ENCODE results near the gene TCIRG1. TPM values are rescaled to one million over a fixed set of nuclear protein-coding genes. Genes with fewer than 3 reads are reported as not detected.

The TCIRG1 gene
- total RNA-seq, 4 donors from 2014 or later = 260 to 697 (median 380) TPM

- intact Hi-C loops (cut with DNase I; ENCODE audit: low total_unique reads) = no loop called here
- 8% methylated on average over 22 of the region's 22 CpGs; no CpG with 5 or more reads in 1 of the 2 donors for WGBS, 2 donors (ENCODE audit: low coverage in 1 of 2)
These were observed 1.5 kb downstream of the TCIRG1 start for GRCh38 chr11:68040101-68040956.

GRCh38 chr11:68040957-68041591 lies 2.2 kb downstream of the TCIRG1 start:
- DNase-seq = no peak
- intact Hi-C loops (cut with DNase I; ENCODE audit: low total_unique reads) = no loop called here

More at GRCh38 chr11:68040101-68040956, 1.5 kb downstream of the TCIRG1 start:
- Histone ChIP-seq H3K27me3 (no peaks in the 10 kb centered on the region), H3K4me3 (peak overlapping the region; percentile 46 to 74 (median 65)), H3K4me1 (peaks cover 17 to 50% (median 34%) of the 10 kb centered on the region in 4 donors), H3K9me3 (no peaks in the 10 kb centered on the region), H3K27ac (peak overlapping the region; percentile 86 to 93 (median 90)), H3K36me3 (peaks cover 0 to 10% (median 2%) of the 10 kb centered on the region in 4 donors)
- TF ChIP-seq POLR2A (IDR thresholded peaks at IDR 0.05) (peak; percentile 51), CTCF (IDR thresholded peaks at IDR 0.05) (no peak), POLR2AphosphoS5 (IDR thresholded peaks at IDR 0.05) (peak in 1 of 3 donors; percentile 13), EP300 (IDR thresholded peaks at IDR 0.05; ENCODE audit: low read depth) (no peak)
- in situ Hi-C loops (cut with MboI; ENCODE audit: low pct_ligation_motif_present in 1 of 4, low pct_unique_long_range_greater_than_20kb in 1 of 4, low sequenced_read_pairs in 3 of 4) = no loop called here
- DNase-seq = peak; percentile 68

GRCh38 chr11:68041617-68042218 lies 2.9 kb downstream of the TCIRG1 start:
- Histone ChIP-seq H3K36me3 (peaks cover 0 to 10% (median 2%) of the 10 kb centered on the region in 4 donors), H3K27me3 (no peaks in the 10 kb centered on the region), H3K4me1 (peaks cover 17 to 41% (median 34%) of the 10 kb centered on the region in 4 donors), H3K9me3 (no peaks in the 10 kb centered on the region), H3K4me3 (no peak overlapping the region), H3K27ac (peak overlapping the region; percentile 86 to 93 (median 90))
- in situ Hi-C loops (cut with MboI; ENCODE audit: low pct_ligation_motif_present in 1 of 4, low pct_unique_long_range_greater_than_20kb in 1 of 4, low sequenced_read_pairs in 3 of 4) (no loop called here), intact Hi-C loops (cut with DNase I; ENCODE audit: low total_unique reads) (no loop called here)
- WGBS, 2 donors (ENCODE audit: low coverage in 1 of 2) = 83% methylated on average over 12 of the region's 12 CpGs; no CpG with 5 or more reads in 1 of the 2 donors
- no peak for DNase-seq
- no peak for TF ChIP-seq EP300 (IDR thresholded peaks at IDR 0.05; ENCODE audit: low read depth)
- TF ChIP-seq CTCF (IDR thresholded peaks at IDR 0.05) = no peak
- TF ChIP-seq POLR2A (IDR thresholded peaks at IDR 0.05) = no peak
- TF ChIP-seq POLR2AphosphoS5 (IDR thresholded peaks at IDR 0.05) = no peak

More at GRCh38 chr11:68040957-68041591, 2.2 kb downstream of the TCIRG1 start:
- H3K9me3 ChIP-seq = no peaks in the 10 kb centered on the region
- TF ChIP-seq POLR2AphosphoS5 (IDR thresholded peaks at IDR 0.05) (no peak), EP300 (IDR thresholded peaks at IDR 0.05; ENCODE audit: low read depth) (no peak), POLR2A (IDR thresholded peaks at IDR 0.05) (no peak), CTCF (IDR thresholded peaks at IDR 0.05) (no peak)
- peak overlapping the region; percentile 46 to 74 (median 65) for H3K4me3 ChIP-seq
- in situ Hi-C loops (cut with MboI; ENCODE audit: low pct_ligation_motif_present in 1 of 4, low pct_unique_long_range_greater_than_20kb in 1 of 4, low sequenced_read_pairs in 3 of 4) = no loop called here
- peak overlapping the region; percentile 86 to 93 (median 90) for H3K27ac ChIP-seq
- no peaks in the 10 kb centered on the region for H3K27me3 ChIP-seq
- peaks cover 17 to 48% (median 34%) of the 10 kb centered on the region in 4 donors for H3K4me1 ChIP-seq
- 60% methylated on average over 12 of the region's 23 CpGs; no CpG with 5 or more reads in 1 of the 2 donors for WGBS, 2 donors (ENCODE audit: low coverage in 1 of 2)
- H3K36me3 ChIP-seq = peaks cover 0 to 10% (median 2%) of the 10 kb centered on the region in 4 donors
